Mononuclear cell (primary cell): ENCODE results near the gene RETREG1. TPM values are rescaled to one million over a fixed set of nuclear protein-coding genes. Genes with fewer than 3 reads are reported as not detected.
"Not testable (repeated sequence)": the region's sequence is repeated elsewhere in the genome, so short reads cannot be mapped to it uniquely, and the experiment has no call there.

Experiments
- H3K27me3 ChIP-seq: 2 replicates; pipeline ENCODE4 v1.6.0; 2011; ENCODE audit warnings: low read length, control low read depth; ENCODE audit not compliant: insufficient read depth
- H3K4me1 ChIP-seq: 2 replicates; pipeline ENCODE4 v1.5.1; 2011; ENCODE audit warnings: mild to moderate bottlenecking, low read length, control low read depth; ENCODE audit not compliant: insufficient read depth
- H3K4me3 ChIP-seq: 2 replicates; pipeline ENCODE4 v1.5.1; 2011; ENCODE audit warnings: mild to moderate bottlenecking, low read length, moderate library complexity
- H3K9me3 ChIP-seq: 2 replicates; pipeline ENCODE4 v1.5.1; 2011; ENCODE audit warnings: low read depth, mild to moderate bottlenecking, control low read depth, low read length
- total RNA-seq: library from RNA; depleted of rRNA; stranded (reverse); fragments of >200 nt; gene quantifications from one replicate; pipeline ENCODE4 v1.2.3, GENCODE V29; 2012

The RETREG1 gene
- total RNA-seq, 1 donor = 14.7 TPM

- Histone ChIP-seq H3K27me3 (no peaks in the 10 kb centered on the region), H3K4me1 (peaks cover 2% of the 10 kb centered on the region), H3K9me3 (no peaks in the 10 kb centered on the region), H3K4me3 (no peak overlapping the region)
These were observed 57.7 kb downstream of the RETREG1 start for GRCh38 chr5:16558984-16559629.

- peaks cover 2% of the 10 kb centered on the region for H3K4me1 ChIP-seq
- H3K27me3 ChIP-seq = no peaks in the 10 kb centered on the region
- no peak overlapping the region for H3K4me3 ChIP-seq
- H3K9me3 ChIP-seq = no peaks in the 10 kb centered on the region
These were observed 59.3 kb downstream of the RETREG1 start for GRCh38 chr5:16557477-16557876.

GRCh38 chr5:16554110-16554509, 62.7 kb downstream of the RETREG1 start:
- no peaks in the 10 kb centered on the region for H3K27me3 ChIP-seq
- no peak overlapping the region for H3K4me3 ChIP-seq
- H3K4me1 ChIP-seq = peaks cover 2% of the 10 kb centered on the region
- H3K9me3 ChIP-seq = no peaks in the 10 kb centered on the region

GRCh38 chr5:16552666-16553343, 64.0 kb downstream of the RETREG1 start:
- Histone ChIP-seq H3K9me3 (no peaks in the 10 kb centered on the region), H3K4me1 (peaks cover 2% of the 10 kb centered on the region), H3K27me3 (no peaks in the 10 kb centered on the region), H3K4me3 (no peak overlapping the region)

GRCh38 chr5:16551628-16552027, 65.2 kb downstream of the RETREG1 start:
- Histone ChIP-seq H3K27me3 (no peaks in the 10 kb centered on the region), H3K4me1 (peaks cover 2% of the 10 kb centered on the region), H3K4me3 (no peak overlapping the region), H3K9me3 (no peaks in the 10 kb centered on the region)

- Histone ChIP-seq H3K27me3 (no peaks in the 10 kb centered on the region), H3K4me3 (no peak overlapping the region), H3K4me1 (no peaks in the 10 kb centered on the region), H3K9me3 (no peaks in the 10 kb centered on the region)
These were observed 66.4 kb downstream of the RETREG1 start for GRCh38 chr5:16550316-16550952.

GRCh38 chr5:16549491-16550206, 67.1 kb downstream of the RETREG1 start:
- Histone ChIP-seq H3K4me1 (no peaks in the 10 kb centered on the region), H3K4me3 (no peak overlapping the region), H3K9me3 (no peaks in the 10 kb centered on the region), H3K27me3 (no peaks in the 10 kb centered on the region)

GRCh38 chr5:16548812-16549211, 68.0 kb downstream of the RETREG1 start:
- Histone ChIP-seq H3K4me1 (no peaks in the 10 kb centered on the region), H3K4me3 (no peak overlapping the region), H3K9me3 (no peaks in the 10 kb centered on the region), H3K27me3 (no peaks in the 10 kb centered on the region)

GRCh38 chr5:16548115-16548514, 68.7 kb downstream of the RETREG1 start:
- Histone ChIP-seq H3K4me1 (no peaks in the 10 kb centered on the region), H3K4me3 (no peak overlapping the region), H3K9me3 (no peaks in the 10 kb centered on the region), H3K27me3 (no peaks in the 10 kb centered on the region)

- H3K4me1 ChIP-seq = no peaks in the 10 kb centered on the region
- H3K27me3 ChIP-seq = no peaks in the 10 kb centered on the region
- no peak overlapping the region for H3K4me3 ChIP-seq
- no peaks in the 10 kb centered on the region for H3K9me3 ChIP-seq
These were observed 69.5 kb downstream of the RETREG1 start for GRCh38 chr5:16547200-16547842.

- Histone ChIP-seq H3K27me3 (no peaks in the 10 kb centered on the region), H3K4me1 (no peaks in the 10 kb centered on the region), H3K4me3 (no peak overlapping the region), H3K9me3 (no peaks in the 10 kb centered on the region)
These were observed 70.1 kb downstream of the RETREG1 start for GRCh38 chr5:16546732-16547131.

GRCh38 chr5:16544607-16545374, 72.0 kb downstream of the RETREG1 start:
- Histone ChIP-seq H3K9me3 (no peaks in the 10 kb centered on the region), H3K4me3 (no peak overlapping the region), H3K4me1 (no peaks in the 10 kb centered on the region), H3K27me3 (no peaks in the 10 kb centered on the region)

GRCh38 chr5:16543206-16543605, 73.6 kb downstream of the RETREG1 start:
- not testable (repeated sequence) for H3K4me3 ChIP-seq, H3K27me3 ChIP-seq, H3K4me1 ChIP-seq, H3K9me3 ChIP-seq

GRCh38 chr5:16542236-16542635, 74.6 kb downstream of the RETREG1 start:
- Histone ChIP-seq H3K4me3 (no peak overlapping the region), H3K4me1 (no peaks in the 10 kb centered on the region)

More at GRCh38 chr5:16542236-16542635, 74.6 kb downstream of the RETREG1 start:
- H3K9me3 ChIP-seq = no peaks in the 10 kb centered on the region
- H3K27me3 ChIP-seq = no peaks in the 10 kb centered on the region
